AG09309 (cell line): ENCODE measurements around the gene EN1.

Experiments
- DNase-seq: peaks from one replicate; pipeline ENCODE4 v3.0.0-alpha.2; 2010; ENCODE audit warnings: low read depth
- H3K4me3 ChIP-seq: 2 replicates; pipeline ENCODE4 v1.5.1; 2011; ENCODE audit warnings: mild to moderate bottlenecking, low read depth, low read length, moderate library complexity; ENCODE audit not compliant: control insufficient read depth
- TF ChIP-seq, protein P1 (sequence below): IDR thresholded peaks from 2 replicates; pipeline ENCODE4 v1.5.1; 2011; ENCODE audit warnings: mild to moderate bottlenecking, low read depth, low read length, inconsistent platforms; ENCODE audit not compliant: insufficient read depth, control insufficient read depth; ENCODE audit errors: missing control alignments

EN1 gene

DNA sequence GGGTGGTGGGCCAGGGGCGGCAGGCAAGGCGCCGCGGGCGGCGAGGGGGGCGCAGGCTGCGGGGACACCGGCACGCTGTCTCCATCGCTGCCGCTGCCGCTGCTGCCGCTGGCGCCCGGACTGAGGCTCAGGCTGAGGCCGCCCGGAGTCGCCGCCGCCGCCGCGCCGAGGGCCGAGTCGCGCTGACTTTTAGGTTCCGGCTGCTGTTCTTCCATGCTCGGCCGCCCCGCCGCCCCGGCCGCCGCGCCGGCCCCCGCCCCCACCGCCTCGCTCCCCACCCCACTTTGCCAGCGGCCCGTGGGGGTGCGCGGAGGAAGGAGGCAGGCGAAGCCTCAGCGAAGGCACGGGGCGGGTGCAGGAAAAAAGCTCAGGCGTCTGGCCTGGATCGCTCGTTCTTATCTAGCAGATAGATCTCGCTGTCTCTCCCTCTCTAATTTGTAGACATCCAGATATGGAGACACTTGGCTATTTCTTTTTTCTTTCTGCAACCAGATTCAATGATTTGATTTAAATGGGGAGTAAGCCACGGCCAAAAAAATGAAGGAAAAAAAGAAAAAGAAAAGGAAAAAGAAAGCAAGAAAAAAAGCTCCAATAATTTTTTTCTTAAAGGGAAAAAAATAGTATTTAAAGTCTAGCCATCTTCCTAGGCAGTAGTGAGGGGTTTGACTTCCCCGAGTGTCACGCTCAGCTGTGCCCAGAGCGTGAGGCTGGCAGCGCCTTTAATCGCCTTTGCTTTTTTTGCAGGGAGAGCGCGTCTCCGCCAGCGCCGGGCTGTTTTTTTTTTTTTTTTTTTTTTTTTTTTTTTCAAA lies at the start of gene EN1:
Gene EN1, minus strand, starts transcription at position 696 of the 809 bp plus-strand sequence. Its CDS starts 481 bp downstream, at position 215.
- H3K4me3 ChIP-seq = peak within 1 kb of the TSS; percentile 70
- no peak for DNase-seq

DNA sequence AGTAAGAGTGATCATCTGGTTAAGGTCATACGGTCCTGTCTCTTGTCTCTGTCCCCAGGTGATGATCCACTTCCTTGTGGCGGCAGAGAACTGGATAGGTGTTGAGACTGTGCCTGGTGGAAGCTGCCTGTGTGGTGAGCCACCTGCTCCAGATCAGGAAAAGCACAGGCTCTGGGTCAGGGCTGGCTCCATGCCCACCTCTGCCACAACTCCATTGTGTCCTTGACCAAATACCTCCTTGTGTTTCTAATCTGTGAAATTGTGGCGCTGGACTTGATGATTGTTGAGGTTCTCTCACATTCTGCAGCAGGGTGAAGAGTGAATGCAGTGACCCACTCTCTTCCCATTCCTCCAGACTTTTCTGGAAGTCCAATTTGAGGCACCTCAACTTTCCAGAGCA lies 45.7 kb upstream of the EN1 start:
- DNase-seq = no peak
- no peak overlapping the region for H3K4me3 ChIP-seq
- TF ChIP-seq, protein P1, sequence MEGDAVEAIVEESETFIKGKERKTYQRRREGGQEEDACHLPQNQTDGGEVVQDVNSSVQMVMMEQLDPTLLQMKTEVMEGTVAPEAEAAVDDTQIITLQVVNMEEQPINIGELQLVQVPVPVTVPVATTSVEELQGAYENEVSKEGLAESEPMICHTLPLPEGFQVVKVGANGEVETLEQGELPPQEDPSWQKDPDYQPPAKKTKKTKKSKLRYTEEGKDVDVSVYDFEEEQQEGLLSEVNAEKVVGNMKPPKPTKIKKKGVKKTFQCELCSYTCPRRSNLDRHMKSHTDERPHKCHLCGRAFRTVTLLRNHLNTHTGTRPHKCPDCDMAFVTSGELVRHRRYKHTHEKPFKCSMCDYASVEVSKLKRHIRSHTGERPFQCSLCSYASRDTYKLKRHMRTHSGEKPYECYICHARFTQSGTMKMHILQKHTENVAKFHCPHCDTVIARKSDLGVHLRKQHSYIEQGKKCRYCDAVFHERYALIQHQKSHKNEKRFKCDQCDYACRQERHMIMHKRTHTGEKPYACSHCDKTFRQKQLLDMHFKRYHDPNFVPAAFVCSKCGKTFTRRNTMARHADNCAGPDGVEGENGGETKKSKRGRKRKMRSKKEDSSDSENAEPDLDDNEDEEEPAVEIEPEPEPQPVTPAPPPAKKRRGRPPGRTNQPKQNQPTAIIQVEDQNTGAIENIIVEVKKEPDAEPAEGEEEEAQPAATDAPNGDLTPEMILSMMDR = no peak

More for the DNA sequence above, at the start of gene EN1:
- TF ChIP-seq, protein P1 = no peak

DNA sequence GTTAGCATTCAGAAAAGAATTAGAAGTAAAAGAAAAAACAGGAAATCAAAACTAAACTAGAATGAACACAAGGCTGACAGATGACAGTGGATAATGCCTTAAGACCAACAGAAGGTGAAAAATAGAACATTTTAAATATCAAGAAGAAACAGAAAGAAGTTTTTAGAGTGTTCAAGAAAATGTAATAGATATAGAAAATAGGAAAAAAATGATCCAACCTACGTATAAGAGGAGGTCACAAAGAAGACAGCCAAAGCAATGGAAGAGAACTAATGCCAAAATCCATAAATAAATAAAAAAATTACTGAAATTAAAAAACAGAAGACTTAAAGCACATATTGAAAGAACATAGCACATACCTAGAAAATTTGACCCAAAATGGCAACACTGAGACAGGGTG lies 42.5 kb upstream of the EN1 start:
- no peak for DNase-seq
- TF ChIP-seq, protein P1 = no peak
- H3K4me3 ChIP-seq = no peak overlapping the region

DNA sequence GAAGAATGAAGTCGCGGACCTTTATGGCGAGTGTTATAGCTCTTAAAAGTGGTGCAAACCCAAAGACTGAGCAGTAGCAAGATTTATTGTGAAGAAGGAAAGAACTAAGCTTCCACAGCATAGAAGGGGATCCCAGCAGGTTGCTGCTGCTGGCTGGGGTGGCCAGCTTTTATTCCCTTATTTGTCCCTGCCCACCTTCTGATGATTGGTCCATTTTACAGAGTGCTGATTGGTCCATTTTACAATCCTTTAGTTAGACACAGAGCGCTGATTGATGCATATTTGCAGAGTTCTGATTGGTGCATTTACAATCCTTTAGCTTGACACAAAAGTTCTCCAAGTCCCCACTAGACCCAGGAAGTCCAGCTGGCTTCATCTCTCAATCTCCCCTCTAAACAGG lies 36.3 kb upstream of the EN1 start:
- no peak for DNase-seq
- TF ChIP-seq, protein P1 = no peak
- no peak overlapping the region for H3K4me3 ChIP-seq

DNA sequence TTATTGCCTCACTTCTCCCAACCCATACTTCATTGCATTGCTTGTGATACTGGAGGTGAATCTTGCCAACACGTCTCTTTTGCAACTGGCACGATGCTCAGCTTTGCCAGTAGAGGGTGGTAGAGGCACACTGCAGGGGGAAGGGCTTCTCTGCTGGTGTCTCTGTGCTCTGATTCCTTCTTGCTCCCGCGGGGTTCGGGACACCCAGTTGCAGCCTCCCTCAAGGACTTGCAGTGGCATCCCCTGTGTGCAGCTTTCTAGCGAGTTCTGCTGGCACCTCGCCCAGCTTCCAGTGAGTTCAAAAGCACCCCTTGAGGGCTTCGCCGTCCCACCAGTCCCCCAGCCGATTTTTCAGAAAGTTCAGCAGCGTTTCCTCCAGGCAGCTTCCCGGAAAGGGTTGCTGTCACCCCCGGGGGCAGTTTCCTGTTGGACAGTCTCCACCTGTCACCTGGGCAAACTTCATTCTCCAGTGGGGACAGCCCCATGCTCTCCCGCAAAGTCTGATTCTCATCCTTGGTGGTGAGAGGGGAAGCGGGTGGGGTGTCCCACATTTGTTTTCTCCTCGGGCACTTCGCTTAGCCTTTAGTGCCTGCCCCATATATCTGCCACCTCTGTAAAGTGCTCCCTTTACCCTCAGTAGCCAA lies 35.4 kb upstream of the EN1 start:
- TF ChIP-seq, protein P1 = peak; percentile 98
- peak overlapping the region; percentile 21; the same call in 1 of the 2 replicates for H3K4me3 ChIP-seq
- DNase-seq = peak; percentile 21

DNA sequence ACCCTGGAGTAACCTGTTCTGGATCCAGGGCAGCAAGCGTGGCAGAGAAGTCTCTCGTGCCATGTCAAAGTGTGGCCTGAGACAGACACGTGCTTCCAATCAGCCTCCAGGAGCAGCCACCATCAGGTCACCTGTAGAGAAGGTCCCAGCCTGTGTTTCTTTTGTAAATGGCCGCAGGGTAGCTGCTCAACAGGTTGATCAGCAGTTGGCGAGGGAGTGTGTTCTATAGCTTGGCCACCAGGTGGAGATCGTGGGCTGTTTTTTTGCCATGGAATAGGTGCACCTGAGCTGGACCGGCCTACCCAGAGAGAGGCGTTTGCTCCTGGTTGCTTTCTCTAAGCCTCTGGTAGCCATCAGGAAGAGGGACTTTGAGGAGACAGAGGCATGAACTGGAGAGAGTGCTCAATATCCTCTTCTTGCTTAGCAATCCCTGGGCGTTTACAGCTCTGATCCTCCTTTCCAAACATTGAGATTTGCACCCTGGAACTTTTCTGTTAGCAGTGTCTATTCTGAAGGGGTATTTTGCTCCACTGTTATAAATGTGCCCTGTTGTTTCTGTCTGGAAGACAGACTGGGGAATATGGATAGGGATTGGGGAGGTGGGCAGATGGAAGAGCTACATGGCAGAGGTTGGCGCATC lies 34.2 kb upstream of the EN1 start:
- DNase-seq = no peak
- H3K4me3 ChIP-seq = no peak overlapping the region
- TF ChIP-seq, protein P1 = peak; percentile 84
